D721Med (cell line): ENCODE results near the gene LUZP2.

Source experiments
- DNase-seq: peaks from one replicate; pipeline ENCODE4 v3.0.0; 2011; ENCODE audit warnings: low spot score; ENCODE audit not compliant: insufficient read length
- FAIRE-seq: peaks from 2 replicates; lab custom pipeline; 2011; peaks lifted over from hg19 to GRCh38; lab: Jason Lieb, UNC
- CTCF ChIP-seq: IDR thresholded peaks from 2 replicates; pipeline ENCODE4 v1.5.1; 2012; ENCODE audit warnings: mild to moderate bottlenecking, control low read depth; ENCODE audit not compliant: insufficient read depth; ENCODE audit errors: missing control alignments

LUZP2 gene

DNA sequence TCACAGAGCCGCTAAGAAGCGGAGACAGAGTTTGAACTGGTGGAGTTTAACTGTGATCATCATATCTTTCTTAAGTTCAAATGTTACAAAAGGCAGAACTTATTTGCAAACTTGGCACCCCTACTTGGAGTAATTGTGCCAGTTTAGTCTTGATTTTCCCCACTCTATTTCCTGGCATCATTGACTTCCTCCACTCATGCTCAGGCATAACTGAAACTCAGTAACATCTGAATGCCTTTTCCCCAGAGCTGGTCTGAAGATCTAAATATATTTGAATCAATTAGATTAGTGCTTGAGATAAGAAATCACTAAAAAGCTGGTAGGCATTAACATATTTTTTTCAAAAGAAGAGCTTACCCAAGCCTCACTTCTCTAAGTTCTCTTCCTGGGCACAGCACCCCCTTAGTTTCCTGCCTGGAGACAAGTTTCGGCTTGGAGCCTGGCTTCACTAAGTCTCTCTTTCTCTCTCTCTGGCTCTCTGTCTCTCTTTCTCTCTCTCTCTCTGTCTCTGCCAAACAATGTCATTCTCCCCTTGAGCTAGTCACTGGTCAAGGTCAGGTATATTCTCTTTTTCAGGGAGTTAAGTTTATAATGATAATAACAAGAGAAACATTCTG, 190.8 kb downstream of the LUZP2 start:
- TF ChIP-seq CTCF, result no peak
- FAIRE-seq, result no peak

GRCh38 chr11:24688981-24689380, 192.1 kb downstream of the LUZP2 start:
- FAIRE-seq (no peak), DNase-seq (no peak)
- no peak for TF ChIP-seq CTCF

More for the DNA sequence above, 190.8 kb downstream of the LUZP2 start:
- DNase-seq, result no peak

DNA sequence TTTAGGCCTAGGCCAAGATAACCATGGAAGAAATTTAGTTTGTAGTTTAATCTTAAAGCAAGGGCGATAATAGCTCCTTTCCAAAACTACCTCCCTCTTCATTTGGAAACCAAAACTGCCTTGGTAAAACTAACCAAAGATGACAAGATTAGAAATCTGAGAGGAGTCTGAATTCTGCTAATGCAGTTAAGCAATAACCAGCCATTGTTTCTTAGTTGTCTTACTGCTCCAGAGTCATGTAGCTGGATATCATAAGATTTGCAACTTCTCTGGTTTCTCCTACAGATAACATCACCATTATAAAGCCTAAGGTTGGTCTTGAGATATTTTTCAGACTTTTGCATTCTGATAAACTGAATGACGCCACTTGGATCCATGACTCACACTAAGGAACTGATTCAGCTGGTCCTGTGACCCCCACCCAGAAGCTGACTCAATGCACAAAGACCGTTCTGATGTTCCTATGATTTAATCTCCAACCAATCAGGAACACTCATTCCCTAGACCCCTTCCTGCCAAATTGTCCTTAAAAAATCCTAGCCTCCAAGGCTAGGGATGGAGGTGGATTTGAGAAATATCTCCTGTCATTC, 200.8 kb downstream of the LUZP2 start:
- no peak for FAIRE-seq
- DNase-seq, result no peak
- TF ChIP-seq CTCF, result no peak

- DNase-seq (no peak), FAIRE-seq (no peak)
- TF ChIP-seq CTCF, result no peak
These were observed 207.9 kb downstream of the LUZP2 start for GRCh38 chr11:24704716-24705115.

GRCh38 chr11:24705474-24705873, 208.6 kb downstream of the LUZP2 start:
- no peak for TF ChIP-seq CTCF
- no peak for DNase-seq
- no peak for FAIRE-seq

DNA sequence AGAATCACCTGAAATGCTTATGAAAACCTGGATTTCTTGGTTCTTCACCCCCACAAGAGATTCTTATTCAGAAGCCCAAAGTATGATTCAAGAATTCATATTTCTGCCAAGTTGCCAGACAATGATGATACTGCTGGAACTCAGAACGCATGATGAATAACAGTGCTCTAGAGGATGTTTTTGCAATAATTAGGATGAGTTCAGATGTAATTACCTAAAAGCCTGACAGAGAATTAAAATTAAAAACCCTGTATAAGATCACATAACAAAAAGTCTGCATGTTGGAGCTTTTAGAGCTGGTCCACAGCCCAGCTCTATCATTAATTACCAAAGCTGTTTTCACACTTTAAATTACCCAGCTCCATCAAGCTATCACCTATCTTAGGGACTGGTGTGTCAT, 211.8 kb downstream of the LUZP2 start:
- DNase-seq (no peak), FAIRE-seq (no peak)
- TF ChIP-seq CTCF, result no peak

DNA sequence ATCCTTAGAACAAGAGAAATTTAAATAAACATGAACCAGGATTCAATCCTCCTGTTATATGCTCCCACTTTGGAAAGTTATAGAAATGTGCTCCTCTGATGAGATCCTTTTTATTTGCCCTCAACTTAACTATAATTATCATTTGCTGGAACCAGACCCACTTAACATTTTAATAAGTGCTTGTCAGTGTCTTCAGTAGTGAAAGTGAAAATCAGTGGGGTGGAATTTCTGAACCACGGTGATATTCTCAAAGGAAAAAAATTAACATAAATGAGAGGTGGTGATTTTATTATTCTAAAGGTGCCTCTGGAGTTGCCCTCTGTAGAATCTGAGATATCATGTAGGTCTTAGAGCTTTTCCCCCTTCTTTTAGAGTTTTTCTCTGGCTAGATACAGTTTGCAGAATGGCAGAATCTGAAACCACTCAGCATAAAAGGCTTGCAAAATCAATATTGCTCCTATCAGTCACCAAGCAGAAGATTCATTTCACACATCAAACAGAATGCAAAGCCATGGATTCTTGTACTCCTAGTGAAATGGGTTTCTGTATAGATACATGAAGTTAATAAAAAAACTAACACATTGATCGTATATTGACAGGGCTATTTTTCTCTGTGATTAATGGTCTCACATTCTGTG, 213.2 kb downstream of the LUZP2 start:
- FAIRE-seq, result no peak
- no peak for DNase-seq
- TF ChIP-seq CTCF, result no peak
